Skeletal muscle tissue (tissue), 4 donors: Measurements from ENCODE around the gene APOH. TPM values are rescaled to one million over a fixed set of nuclear protein-coding genes. Genes with fewer than 3 reads are reported as not detected.

Experiments used
- H3K27ac ChIP-seq: one replicate; pipeline ENCODE4 v1.7.0; 2013; ENCODE audit warnings: mild to moderate bottlenecking, low read depth, low read length, inconsistent platforms
- H3K27me3 ChIP-seq, 3 donors: one replicate each; pipeline ENCODE4 v1.7.0; 2013; ENCODE audit warnings: low read length in 3 of 3; ENCODE audit not compliant: control insufficient read depth in 3 of 3, insufficient read depth in 3 of 3
- H3K36me3 ChIP-seq, 3 donors: one replicate each; pipeline ENCODE4 v1.7.0; 2013; ENCODE audit warnings: low read length in 3 of 3; ENCODE audit not compliant: control insufficient read depth in 3 of 3, insufficient read depth in 3 of 3
- H3K4me1 ChIP-seq, 3 donors: one replicate each; pipeline ENCODE4 v1.7.0; 2013; ENCODE audit warnings: low read length in 3 of 3, mild to moderate bottlenecking in 3 of 3; ENCODE audit not compliant: control insufficient read depth in 3 of 3, insufficient read depth in 3 of 3
- H3K4me3 ChIP-seq, 3 donors: one replicate each; pipeline ENCODE4 v1.7.0; 2013; ENCODE audit warnings: low read length in 3 of 3
- H3K9ac ChIP-seq, 3 donors: one replicate each; pipeline ENCODE4 v1.7.0; 2013; ENCODE audit warnings: low read length in 3 of 3, mild to moderate bottlenecking in 3 of 3, moderate library complexity in 2 of 3, low read depth in 1 of 3
- H3K9me3 ChIP-seq, 3 donors: one replicate each; pipeline ENCODE4 v1.7.0; 2013; ENCODE audit warnings: low read length in 3 of 3; ENCODE audit not compliant: control insufficient read depth in 3 of 3
- total RNA-seq: library from RNA; depleted of rRNA; stranded (reverse); fragments of >200 nt; gene quantifications from one replicate; pipeline ENCODE4 v1.2.3, GENCODE V29; 2014
- donor health status: Osteomylitis.

The APOH gene, protein sequence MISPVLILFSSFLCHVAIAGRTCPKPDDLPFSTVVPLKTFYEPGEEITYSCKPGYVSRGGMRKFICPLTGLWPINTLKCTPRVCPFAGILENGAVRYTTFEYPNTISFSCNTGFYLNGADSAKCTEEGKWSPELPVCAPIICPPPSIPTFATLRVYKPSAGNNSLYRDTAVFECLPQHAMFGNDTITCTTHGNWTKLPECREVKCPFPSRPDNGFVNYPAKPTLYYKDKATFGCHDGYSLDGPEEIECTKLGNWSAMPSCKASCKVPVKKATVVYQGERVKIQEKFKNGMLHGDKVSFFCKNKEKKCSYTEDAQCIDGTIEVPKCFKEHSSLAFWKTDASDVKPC
- total RNA-seq, result 2.1 TPM

GRCh38 chr17:66228887-66229782 is at the start of gene APOH:
Gene APOH, minus strand, starts transcription at chr17:66229415. Its CDS starts 36 bp downstream, at chr17:66229379.
- Histone ChIP-seq H3K9me3 (no peaks in the 10 kb centered on the region), H3K27me3 (peaks cover 0 to 6% (median 3%) of the 10 kb centered on the region in 3 donors), H3K27ac (no peak within 1 kb of the TSS), H3K4me1 (no peaks in the 10 kb centered on the region), H3K4me3 (no peak within 1 kb of the TSS), H3K9ac (no peak within 1 kb of the TSS), H3K36me3 (no peaks in the 10 kb centered on the region)

DNA sequence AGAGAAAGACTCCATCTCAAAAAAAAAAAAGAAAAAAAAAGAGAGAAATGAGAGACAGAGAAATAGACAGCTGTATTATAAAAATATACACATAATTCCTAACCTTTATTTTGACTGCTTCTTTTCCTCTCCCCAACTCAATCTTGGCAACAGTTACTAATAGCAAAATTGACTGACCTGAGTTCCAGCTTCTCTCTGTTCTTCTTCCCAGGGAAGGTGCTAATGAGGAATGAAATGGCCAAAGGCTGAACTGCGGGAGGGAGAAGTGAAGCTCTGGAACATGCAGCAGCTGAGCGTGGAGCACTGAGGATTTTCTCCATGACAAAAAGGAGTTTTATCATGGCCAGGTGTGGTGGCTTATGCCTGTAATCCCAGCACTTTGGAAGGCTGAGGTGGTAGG is 48.0 kb upstream of the APOH start:
- Histone ChIP-seq H3K27ac (no peak overlapping the region), H3K4me1 (no peaks in the 10 kb centered on the region), H3K4me3 (no peak overlapping the region), H3K9ac (no peak overlapping the region), H3K27me3 (no peaks in the 10 kb centered on the region), H3K36me3 (no peaks in the 10 kb centered on the region), H3K9me3 (no peaks in the 10 kb centered on the region)

DNA sequence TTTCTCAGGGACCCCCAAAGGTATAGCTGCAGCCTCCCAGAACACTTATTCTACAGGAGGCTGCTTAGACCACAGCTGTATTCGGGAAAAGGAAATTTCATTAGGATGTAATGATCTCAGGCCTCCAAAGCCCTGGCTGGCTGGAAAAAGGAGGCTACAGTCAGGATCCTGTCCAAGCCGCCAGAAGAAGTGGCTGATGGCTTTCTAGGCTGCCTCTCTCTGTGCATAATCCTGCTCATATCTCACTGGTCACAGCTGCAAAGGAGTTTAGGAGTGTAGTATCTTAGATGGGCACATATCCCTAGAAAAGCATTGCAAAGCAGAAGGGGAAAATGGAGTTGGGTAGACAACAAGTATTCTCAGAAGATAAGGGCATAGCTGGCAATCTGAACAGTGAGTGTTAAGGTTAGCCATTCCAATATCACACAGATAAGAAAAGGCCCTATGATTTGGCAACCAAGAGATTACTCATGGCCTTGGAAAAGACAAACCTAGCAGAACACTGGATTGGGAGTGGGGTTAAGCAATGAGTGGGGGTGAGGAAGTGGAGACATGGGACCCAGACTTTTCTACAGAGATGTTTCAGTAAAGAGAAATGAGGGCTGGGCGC is 47.2 kb upstream of the APOH start:
- no peaks in the 10 kb centered on the region for H3K4me1 ChIP-seq
- H3K27me3 ChIP-seq, result no peaks in the 10 kb centered on the region
- H3K9ac ChIP-seq, result no peak overlapping the region
- H3K36me3 ChIP-seq, result no peaks in the 10 kb centered on the region
- H3K27ac ChIP-seq, result no peak overlapping the region
- no peaks in the 10 kb centered on the region for H3K9me3 ChIP-seq
- H3K4me3 ChIP-seq, result no peak overlapping the region

DNA sequence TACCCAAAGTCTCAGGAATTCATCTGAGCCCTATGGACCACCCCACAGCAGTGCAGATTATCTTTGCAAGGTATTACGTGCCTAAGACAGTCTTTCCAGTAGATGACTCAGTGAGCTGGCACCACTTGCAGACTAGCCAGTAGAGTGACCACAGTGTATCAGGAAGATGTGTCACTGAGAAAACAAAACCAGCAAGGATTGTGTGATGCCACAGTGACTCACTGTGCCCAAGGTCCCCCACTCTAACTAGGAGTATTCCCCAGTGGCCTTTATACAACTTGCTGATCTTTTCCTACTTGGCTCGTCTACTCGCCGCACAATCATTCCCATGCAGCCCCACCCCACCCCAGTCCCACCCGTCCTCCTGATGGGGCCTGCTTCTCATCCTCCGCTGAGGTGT is 46.4 kb upstream of the APOH start:
- Histone ChIP-seq H3K36me3 (no peaks in the 10 kb centered on the region), H3K9ac (no peak overlapping the region), H3K27me3 (no peaks in the 10 kb centered on the region), H3K9me3 (no peaks in the 10 kb centered on the region), H3K27ac (no peak overlapping the region), H3K4me1 (no peaks in the 10 kb centered on the region), H3K4me3 (no peak overlapping the region)

DNA sequence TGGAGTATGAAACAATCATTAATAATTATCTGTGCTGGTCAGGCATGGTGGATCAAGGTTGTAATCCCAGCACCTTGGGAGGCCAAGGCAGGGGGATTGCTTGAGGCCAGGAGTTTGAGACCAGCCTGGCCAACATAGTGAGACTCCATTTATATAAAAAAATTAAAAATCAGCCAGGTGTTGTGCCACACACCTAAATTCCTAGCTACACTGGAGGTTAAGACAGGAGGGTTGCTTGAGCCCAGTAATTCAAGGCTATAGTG is 44.3 kb upstream of the APOH start:
- Histone ChIP-seq H3K9ac (no peak overlapping the region), H3K4me1 (no peaks in the 10 kb centered on the region), H3K27me3 (no peaks in the 10 kb centered on the region), H3K36me3 (no peaks in the 10 kb centered on the region), H3K9me3 (no peaks in the 10 kb centered on the region), H3K27ac (no peak overlapping the region), H3K4me3 (no peak overlapping the region)

GRCh38 chr17:66272811-66273585 is 43.8 kb upstream of the APOH start:
- H3K36me3 ChIP-seq, result no peaks in the 10 kb centered on the region
- H3K9me3 ChIP-seq, result no peaks in the 10 kb centered on the region
- no peaks in the 10 kb centered on the region for H3K4me1 ChIP-seq
- no peak overlapping the region for H3K4me3 ChIP-seq
- H3K27me3 ChIP-seq, result no peaks in the 10 kb centered on the region
- H3K9ac ChIP-seq, result no peak overlapping the region
- H3K27ac ChIP-seq, result no peak overlapping the region

DNA sequence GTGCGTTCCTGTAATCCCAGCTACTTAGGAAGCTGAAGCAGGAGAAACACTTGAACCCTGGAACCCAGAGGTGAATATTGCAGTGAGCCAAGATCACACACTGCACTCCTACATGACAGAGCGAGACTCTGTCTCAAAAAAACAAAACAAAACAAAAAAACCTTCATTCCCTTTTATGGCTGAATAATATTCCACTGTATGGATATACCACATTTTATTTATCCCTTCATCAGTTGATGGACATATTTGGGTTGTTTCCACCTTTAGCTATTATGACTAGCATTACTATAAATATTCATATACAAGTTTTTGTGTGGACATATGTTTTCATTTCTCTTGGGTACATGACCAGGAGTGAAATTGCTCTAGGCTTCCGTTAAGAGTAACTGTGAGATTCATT is 42.3 kb upstream of the APOH start:
- Histone ChIP-seq H3K4me3 (no peak overlapping the region), H3K9ac (no peak overlapping the region), H3K36me3 (no peaks in the 10 kb centered on the region), H3K9me3 (no peaks in the 10 kb centered on the region), H3K4me1 (no peaks in the 10 kb centered on the region), H3K27ac (no peak overlapping the region), H3K27me3 (no peaks in the 10 kb centered on the region)

DNA sequence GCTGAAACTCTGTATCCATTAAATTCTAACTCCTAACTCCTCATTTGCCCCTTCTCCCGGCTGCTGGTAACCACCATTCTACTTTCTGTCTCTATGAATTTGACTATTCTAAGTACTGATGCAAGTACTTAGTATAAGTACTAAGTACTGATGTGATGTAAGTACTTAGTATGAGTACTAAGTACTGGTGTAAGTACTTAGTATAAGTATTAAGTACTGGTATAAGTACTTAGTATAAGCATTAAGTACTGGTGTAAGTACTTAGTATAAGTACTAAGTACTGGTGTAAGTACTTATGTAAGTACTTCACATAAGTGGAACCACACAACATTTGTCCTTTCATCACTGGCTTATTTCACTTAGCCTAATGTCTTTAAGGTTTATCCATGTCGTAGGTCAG is 40.9 kb upstream of the APOH start:
- Histone ChIP-seq H3K27ac (no peak overlapping the region), H3K27me3 (no peaks in the 10 kb centered on the region), H3K9ac (no peak overlapping the region), H3K36me3 (no peaks in the 10 kb centered on the region), H3K4me3 (no peak overlapping the region), H3K9me3 (no peaks in the 10 kb centered on the region), H3K4me1 (no peaks in the 10 kb centered on the region)

GRCh38 chr17:66268247-66268927 is 39.2 kb upstream of the APOH start:
- Histone ChIP-seq H3K4me1 (no peaks in the 10 kb centered on the region), H3K27me3 (peaks cover 0 to 2% (median 0%) of the 10 kb centered on the region in 3 donors), H3K36me3 (no peaks in the 10 kb centered on the region), H3K9me3 (no peaks in the 10 kb centered on the region), H3K27ac (no peak overlapping the region), H3K9ac (no peak overlapping the region), H3K4me3 (no peak overlapping the region)
